Stimulated activated CD8-positive, alpha-beta memory T cell treated with anti-CD3 and anti-CD28 coated beads, Interleukin-7, amount 100 ng/mL, for 48 hours (primary cell): Measurements from ENCODE around the gene COPZ1.
"Not testable (repeated sequence)": the region's sequence is repeated elsewhere in the genome, so short reads cannot be mapped to it uniquely, and the experiment has no call there.

Source experiments
- DNase-seq, 2 donors: peaks; one replicate each; pipeline ENCODE4 v3.0.0-alpha.2; 2020; ENCODE audit warnings: low read depth in 1 of 2; ENCODE audit errors: extremely low read depth in 1 of 2

COPZ1 gene

GRCh38 chr12:54330442-54330841 is 5.5 kb downstream of the COPZ1 start:
- DNase-seq = no peak

GRCh38 chr12:54331461-54331860 is 6.5 kb downstream of the COPZ1 start:
- DNase-seq = no peak

- no peak for DNase-seq
Measured at GRCh38 chr12:54333420-54334034, 8.6 kb downstream of the COPZ1 start.

DNA sequence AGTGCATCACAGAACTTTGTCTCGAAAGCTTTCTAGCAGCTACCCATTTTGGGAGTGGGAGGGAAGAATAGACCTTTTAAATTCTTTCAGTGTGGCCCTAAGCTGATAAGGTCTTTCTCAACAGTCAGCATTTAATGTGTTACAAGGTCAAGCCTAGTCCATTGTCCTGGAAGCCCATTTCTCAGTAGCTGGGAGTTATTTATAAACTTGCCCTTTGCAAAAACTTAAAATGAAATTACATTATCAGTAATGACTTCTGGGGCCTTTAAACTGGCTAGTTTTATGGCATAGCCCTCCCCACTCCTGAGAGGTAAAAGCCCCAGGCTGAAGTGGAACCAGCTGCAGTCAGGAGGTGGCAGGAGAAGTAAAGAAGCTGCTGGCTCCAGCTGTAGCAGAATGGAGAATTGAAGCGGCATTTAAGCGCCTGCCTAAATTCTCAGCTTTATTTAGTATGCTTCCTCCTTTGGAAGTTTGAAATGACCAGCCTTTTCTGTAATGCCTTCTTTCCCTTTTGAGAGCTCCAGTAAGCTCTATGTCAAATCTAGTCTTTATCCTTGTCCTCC is 12.4 kb downstream of the COPZ1 start:
- no peak for DNase-seq

DNA sequence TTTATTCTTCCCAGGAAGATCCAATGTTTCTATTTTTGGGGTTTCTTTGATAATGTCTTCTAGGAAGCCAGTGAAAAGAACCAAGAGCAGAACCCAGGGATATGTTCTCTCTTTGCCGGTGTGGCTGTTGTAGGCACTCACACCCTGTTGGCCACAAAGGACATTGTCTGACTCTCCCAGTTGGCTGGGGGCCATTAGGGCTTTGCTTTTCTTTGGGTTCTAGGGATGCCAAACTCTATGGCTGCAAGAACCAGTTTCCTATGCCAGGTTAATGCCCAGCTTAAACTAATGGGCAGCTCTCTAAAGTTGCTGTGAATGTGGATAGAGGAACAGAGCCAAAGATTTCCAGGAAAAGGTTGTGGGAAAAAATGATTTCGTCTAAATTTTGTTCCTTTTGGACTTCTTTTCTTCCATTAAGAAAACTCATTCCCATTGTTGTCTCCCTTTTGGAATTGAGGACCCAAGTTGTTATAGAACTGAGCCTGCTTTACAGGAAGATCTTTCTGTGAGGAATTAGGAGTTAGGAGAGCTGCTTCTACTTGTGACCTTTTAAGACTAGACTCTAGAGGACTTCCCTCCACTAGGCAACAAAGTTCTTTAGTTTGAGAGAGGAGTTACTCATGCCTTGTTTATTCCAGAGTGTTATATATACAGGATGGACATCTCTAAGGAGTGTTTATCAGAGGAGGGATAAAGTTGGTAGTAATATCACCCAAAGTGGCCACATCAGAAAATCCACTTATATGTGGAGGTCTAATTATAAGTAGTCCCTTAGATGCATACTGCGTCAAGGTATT is 13.1 kb downstream of the COPZ1 start:
- DNase-seq = no peak

- no peak for DNase-seq
Measured at GRCh38 chr12:54338698-54339296, 13.9 kb downstream of the COPZ1 start.

- DNase-seq = no peak
Measured at GRCh38 chr12:54340846-54341245, 15.9 kb downstream of the COPZ1 start.

DNA sequence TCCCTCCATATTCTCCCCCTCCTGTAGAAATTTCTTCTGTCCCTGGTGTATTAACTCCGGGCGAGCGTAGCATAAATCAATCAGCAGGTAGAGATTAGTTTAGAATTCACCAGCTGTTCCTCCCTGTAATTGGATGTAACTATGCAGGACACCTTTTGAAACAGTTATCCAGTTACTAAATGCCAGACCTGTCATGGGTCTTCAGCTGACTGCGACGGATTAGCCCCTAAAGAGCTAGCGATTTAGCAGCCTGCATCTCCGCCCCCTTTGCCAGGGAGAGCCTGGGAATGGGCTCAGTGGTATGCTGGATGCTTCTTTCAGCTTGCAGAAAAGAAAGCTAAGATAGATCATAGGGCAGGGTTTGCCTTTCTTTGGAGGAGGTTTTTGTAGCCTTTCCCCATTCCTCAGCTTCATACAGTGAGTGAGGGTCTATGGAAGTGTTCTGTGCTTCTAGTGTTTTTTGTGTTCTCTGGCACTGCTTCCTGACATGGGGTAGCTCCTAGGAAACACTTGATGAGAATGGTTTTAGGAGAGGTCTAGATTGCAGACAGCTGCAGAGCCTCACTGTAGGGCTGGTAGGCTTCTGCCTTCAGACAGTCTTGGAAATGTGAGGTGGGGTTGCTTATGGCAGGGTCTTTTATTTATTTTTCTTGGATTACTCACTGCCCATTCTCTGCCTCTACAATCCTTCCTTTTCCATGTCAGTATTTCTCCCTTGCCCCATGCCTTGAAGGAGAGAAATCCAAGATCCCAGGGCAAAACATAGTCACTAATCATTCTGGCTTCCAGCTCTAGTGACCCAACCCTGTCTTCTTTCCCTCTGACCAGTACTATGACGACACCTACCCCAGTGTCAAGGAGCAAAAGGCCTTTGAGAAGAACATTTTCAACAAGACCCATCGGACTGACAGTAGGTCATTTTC is 16.7 kb downstream of the COPZ1 start:
- DNase-seq = no peak

- DNase-seq = no peak
Measured at GRCh38 chr12:54349036-54349435, 24.1 kb downstream of the COPZ1 start.

DNA sequence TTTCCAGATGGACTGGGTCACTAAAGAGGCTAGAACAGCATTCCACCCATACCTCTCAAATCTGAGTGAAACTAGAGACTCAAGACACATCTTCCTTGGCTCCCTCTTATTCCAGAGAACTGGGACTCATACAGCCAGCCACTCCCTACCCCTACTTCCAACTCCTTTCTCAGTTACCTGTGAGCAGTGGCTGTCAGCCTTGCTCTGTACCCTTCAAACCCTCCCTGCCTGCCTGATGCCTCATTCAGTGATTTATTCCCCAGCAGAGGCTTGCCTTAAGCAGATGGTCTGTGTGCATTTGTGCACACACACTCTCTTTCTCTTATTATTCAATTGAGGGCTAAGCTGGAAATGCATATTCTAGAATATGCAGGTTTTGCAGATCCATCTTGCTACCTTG is 24.7 kb downstream of the COPZ1 start:
- DNase-seq = no peak

- no peak for DNase-seq
Measured at GRCh38 chr12:54350743-54351142, 25.8 kb downstream of the COPZ1 start.

- DNase-seq = no peak
Measured at GRCh38 chr12:54351341-54351740, 26.4 kb downstream of the COPZ1 start.

GRCh38 chr12:54352022-54352531 is 27.1 kb downstream of the COPZ1 start:
- DNase-seq = no peak

- DNase-seq = no peak
Measured at GRCh38 chr12:54352891-54353874, 28.3 kb downstream of the COPZ1 start.

DNA sequence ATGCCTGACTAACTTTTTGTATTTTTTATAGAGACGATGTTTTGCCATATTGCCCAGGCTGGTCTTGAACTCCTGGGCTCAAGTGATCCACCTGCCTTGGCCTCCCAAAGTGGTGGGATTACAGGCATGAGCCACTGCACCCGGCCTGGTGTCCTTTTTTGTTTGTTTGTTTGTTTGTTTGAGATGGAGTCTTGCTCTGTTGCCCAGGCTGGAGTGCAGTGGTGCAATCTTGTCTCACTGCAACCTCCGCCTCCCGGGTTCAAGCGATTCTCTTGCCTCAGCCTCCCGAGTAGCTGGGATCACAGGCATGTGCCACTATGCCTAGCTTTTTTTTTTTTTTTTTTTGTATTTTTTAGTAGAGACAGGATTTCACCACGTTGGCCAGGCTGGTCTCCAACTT is 29.3 kb downstream of the COPZ1 start:
- DNase-seq = not testable (repeated sequence)

- DNase-seq = no peak
Measured at GRCh38 chr12:54355104-54355815, 30.3 kb downstream of the COPZ1 start.

GRCh38 chr12:54356228-54356627 is 31.3 kb downstream of the COPZ1 start:
- DNase-seq = no peak

- no peak for DNase-seq
Measured at GRCh38 chr12:54356951-54357356, 32.0 kb downstream of the COPZ1 start.
